GM21390 (cell line): ENCODE data around the gene GPT2.
"Not testable (repeated sequence)": the region's sequence is repeated elsewhere in the genome, so short reads cannot be mapped to it uniquely, and the experiment has no call there.

ENCODE experiments used
- ATAC-seq: cut with Tn5 transposase; IDR thresholded peaks from one replicate; pipeline ENCODE4 v1.9.1; 2021; ENCODE audit not compliant: unreplicated experiment

GPT2 gene

DNA sequence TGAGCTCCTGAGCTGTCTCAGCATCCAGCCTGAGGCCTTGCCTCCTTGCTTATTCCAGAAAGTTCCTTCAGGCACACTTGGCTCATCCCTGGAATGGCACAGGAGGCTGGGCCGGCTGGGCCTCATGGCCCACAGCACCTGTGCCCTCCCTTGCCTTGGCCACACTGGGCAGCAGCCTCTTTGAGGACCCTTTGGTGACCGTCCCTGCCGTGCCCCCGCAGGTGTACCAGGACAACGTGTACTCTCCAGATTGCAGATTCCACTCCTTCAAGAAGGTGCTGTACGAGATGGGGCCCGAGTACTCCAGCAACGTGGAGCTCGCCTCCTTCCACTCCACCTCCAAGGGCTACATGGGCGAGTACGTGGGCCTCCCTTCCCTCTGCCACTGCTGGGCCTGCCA lies 34.2 kb downstream of the GPT2 start:
- ATAC-seq = no peak

DNA sequence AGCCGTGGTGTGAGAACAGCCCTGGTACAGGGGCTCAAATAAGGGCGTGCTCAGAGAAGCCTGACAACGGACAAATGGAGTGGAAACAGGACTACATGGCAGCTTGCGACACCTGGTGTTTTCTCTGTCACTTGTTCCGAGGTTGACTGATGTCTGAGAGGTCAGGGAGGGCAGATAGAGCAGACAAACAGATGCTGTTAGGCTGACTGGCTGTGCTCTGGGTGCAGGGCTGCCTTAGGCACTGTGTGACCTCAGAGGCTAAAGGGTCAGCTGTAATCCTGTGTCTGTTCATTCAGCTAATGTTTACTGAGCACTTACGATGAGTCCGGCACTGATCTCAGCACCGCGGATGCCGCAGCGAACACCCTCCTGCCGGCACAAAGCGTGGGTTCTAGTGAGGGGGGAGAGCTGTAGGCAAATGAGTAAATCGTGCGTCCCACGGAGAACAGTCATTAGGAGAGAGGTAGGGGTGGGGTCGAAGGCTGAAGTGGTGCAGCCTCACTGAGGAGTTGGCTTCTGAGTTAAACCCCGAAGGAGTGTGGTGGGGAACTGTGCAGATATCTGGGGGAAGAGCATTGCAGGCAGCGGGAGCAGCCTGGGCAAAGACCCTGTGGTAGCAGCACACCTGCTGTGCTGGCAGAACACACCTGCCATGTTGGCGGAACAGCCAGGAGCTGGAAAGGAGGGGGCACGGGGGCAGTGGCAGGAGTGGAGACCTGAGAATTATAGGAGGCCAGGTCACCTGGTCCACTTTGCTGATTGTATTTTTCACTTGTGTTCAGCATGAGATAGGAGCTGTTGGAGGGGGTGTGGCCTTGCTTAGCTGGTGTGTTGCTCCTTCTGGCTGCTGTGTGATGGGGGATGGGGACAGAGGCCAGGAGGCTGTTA lies 35.0 kb downstream of the GPT2 start:
- ATAC-seq = peak; percentile 90

DNA sequence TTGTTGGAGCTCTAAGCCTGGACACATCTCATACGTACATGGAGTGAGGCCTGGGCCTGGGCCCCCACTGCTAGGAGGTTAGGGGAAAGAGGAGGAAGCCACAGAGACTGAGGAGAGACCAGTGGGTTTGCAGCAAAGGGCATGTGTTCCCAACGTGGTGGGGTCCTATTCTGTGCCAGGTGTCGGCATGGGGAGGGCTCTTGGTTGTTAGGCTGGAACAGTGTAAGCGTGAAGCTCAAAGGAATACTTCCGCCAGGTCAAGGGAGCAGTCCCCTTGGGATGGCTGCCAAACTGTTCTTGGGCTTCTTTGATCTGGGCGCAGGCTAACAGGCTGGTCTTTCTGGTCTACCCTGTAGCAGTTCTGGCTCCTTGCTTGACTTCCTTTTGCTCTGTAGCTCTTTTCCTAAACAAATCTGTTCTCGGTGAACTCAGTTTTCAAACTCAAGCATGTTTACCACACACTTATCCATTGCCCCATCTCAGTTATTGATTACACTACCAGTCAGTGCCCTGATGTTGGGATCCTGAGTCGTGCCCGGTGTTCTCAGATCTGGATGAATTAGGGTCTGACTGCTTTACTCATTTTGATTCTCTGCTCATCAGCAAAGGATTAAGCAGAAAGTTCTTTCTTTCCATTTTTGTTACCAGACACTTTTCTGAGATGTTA lies 36.4 kb downstream of the GPT2 start:
- ATAC-seq = no peak

DNA sequence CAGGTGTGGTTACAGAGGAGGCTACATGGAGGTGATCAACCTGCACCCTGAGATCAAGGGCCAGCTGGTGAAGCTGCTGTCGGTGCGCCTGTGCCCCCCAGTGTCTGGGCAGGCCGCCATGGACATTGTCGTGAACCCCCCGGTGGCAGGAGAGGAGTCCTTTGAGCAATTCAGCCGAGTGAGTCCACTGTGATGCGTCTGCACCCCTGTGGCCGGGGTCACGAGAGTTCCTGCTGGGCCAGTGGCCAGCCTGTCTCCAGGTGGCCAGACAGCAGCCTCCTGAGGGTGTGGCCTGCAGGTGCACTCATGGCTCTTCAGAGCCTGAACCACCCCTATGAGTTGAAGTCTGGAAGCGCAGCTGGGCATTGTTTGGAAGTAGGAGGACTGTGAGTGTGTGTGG lies 38.1 kb downstream of the GPT2 start:
- no peak for ATAC-seq

- no peak for ATAC-seq
Observed at GRCh38 chr16:46923513-46924295, 39.5 kb downstream of the GPT2 start.

- no peak for ATAC-seq
Observed at GRCh38 chr16:46924402-46924801, 40.2 kb downstream of the GPT2 start.

DNA sequence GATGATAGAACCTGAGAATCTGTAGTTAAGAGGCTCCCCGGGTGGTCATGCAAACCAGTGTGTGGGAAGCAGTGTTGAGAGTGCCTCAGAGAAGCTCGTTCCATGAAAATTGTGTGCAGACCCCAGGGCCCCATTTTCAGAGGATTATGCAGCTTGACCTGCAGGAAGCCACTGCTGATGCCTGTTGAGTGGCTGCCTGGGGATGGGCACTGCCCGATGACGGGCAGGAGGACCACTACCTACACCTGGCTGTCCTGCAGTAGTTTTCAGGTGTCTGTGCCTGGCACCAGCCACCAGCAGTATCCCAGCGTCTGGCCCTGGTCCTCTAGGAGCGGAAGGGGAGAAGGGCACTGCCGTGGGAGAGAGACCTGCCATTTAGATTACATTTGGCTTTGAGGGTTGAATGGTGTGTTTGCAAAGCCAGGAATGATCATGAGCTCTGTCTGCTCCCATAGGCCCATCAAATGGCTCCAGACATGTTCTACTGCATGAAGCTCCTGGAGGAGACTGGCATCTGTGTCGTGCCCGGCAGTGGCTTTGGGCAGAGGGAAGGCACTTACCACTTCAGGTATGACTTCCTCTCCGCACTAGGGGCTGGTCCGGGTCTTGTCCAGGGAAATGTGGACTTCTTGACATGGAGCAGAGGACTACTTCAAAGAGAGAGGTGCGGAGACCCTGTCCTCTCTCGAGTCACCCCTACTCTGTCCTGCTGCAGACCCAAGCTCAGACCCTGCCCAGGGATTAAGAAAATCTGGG lies 42.5 kb downstream of the GPT2 start:
- ATAC-seq = no peak

- ATAC-seq = no peak
Observed at GRCh38 chr16:46927273-46927672, 43.1 kb downstream of the GPT2 start.

GRCh38 chr16:46928811-46929210 lies 44.6 kb downstream of the GPT2 start:
- no peak for ATAC-seq

GRCh38 chr16:46929378-46930332 lies 45.5 kb downstream of the GPT2 start:
- peak; percentile 81 for ATAC-seq

GRCh38 chr16:46930861-46931260 lies 46.7 kb downstream of the GPT2 start:
- ATAC-seq = no peak

DNA sequence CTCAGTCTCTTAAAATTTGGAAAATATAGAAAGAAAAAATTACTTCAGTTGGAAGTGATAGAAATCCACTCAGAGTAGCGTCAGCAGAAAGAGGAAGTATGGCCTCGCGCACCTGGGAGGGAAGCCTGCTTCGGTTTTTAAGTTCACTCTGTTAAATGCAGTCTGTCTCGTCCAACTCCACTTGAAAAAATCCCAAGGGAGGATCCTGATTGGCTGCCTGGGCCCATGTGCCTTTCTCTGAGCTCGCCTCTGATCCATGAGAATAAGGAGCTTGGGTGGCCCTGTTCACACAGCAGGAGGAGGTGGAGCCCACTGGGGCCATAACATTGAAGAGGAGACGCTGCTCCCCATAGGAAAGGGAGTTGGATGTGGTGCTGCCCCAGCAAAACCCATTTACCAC lies 48.6 kb downstream of the GPT2 start:
- ATAC-seq = no peak

- no peak for ATAC-seq
Observed at GRCh38 chr16:46937536-46937935, 53.4 kb downstream of the GPT2 start.

- ATAC-seq = not testable (repeated sequence)
Observed at GRCh38 chr16:46944713-46945112, 60.6 kb downstream of the GPT2 start.

- peak; percentile 73 for ATAC-seq
Observed at GRCh38 chr16:46947900-46948547, 63.9 kb downstream of the GPT2 start.

GRCh38 chr16:46948548-46949166 lies 64.5 kb downstream of the GPT2 start:
- no peak for ATAC-seq

DNA sequence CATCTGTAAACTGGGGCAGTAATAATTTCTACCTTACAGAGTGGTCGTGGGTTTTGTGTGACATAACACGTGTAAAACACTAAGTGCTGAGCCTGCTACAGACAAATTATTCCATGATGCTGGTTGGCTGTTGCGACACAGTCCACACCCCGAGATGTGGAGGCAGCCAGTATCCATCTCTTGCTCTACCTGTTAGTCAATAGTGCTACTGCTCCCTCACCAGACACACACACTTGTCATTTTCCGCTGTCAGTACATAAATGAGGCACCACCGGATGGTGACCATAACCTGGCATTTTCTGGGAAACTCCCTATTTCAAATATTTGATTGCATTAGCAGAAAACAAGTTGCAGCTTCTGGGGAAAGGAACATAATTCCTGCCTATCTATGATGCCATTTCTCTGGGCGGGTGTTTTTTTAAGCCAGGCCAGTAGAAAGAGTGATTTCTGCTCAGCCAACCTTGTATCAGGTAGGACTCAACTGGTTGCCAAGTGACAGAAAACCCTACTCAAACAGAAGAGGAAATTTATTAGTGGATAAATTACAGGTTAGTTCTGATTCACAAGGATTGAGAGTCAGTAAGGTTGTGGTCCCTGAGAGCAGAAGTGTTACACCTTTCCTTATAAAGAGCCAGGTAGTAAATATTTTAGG lies 65.2 kb downstream of the GPT2 start:
- peak; percentile 49 for ATAC-seq

- ATAC-seq = no peak
Observed at GRCh38 chr16:46950009-46950408, 65.8 kb downstream of the GPT2 start.
